ENCODE measurements around the gene CYB561D1.

Gene CYB561D1

GRCh38 chr1:109502364-109502851 is 8.5 kb downstream of the CYB561D1 start:
- H3F3A ChIP-seq (ENCODE audit: insufficient read depth, low read length), result no peaks in the 10 kb centered on the region
- H2AFZ ChIP-seq (ENCODE audit: low read length), result no peak overlapping the region
- TF ChIP-seq CTCF (IDR thresholded peaks at IDR 0.05; ENCODE audit: low read length), result no peak
- no peak for TF ChIP-seq EZH2 (optimal IDR thresholded peaks at IDR 0.05; ENCODE audit: low read depth, low read length)
- TF ChIP-seq EZH2phosphoT487 (IDR thresholded peaks at IDR 0.05; ENCODE audit: low read length), result no peak
- no peak overlapping the region for H3K4me2 ChIP-seq (ENCODE audit: low read depth, low read length)
- H4K20me1 ChIP-seq (ENCODE audit: insufficient read depth, low read length), result no peaks in the 10 kb centered on the region
- no peak overlapping the region for H3K27ac ChIP-seq (ENCODE audit: low read length)
- no peak overlapping the region for H3K9ac ChIP-seq (ENCODE audit: low read length)
- H3K36me3 ChIP-seq (replicated peaks; ENCODE audit: insufficient read depth, low read length), result no peaks in the 10 kb centered on the region
- H3K9me3 ChIP-seq (replicated peaks; ENCODE audit: insufficient read depth, low read length), result no peaks in the 10 kb centered on the region
- H3K4me3 ChIP-seq (ENCODE audit: low read length), result no peak overlapping the region
- no peaks in the 10 kb centered on the region for H3K27me3 ChIP-seq (replicated peaks; ENCODE audit: insufficient read depth, low read length)
- no peaks in the 10 kb centered on the region for H3K4me1 ChIP-seq (ENCODE audit: low read length)
- no peak for DNase-seq
- H3K9me2 ChIP-seq (replicated peaks; ENCODE audit: insufficient read depth, low read length), result no peaks in the 10 kb centered on the region
- H3K79me2 ChIP-seq (ENCODE audit: low read length), result no peaks in the 10 kb centered on the region

DNA sequence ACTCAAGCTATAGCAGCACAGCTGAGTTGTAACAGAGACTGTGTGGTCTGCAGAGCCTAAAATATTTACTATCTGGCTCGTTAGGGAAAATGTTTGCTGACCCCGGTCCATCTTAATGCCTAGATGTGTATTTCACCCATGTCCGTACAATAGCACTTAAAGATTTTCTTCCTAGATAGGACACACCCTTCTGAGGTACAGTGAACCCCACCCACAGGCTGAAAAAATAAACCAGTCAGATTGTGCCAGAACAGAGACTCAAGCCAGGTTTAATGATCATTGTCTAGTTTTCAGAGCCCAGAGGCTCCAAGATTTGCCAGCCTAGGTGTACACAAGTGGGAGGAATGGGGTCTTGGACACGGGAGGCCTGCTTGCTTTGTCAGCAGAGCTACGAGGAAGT is 10.0 kb downstream of the CYB561D1 start:
- no peak overlapping the region for H3K4me2 ChIP-seq (ENCODE audit: low read depth, low read length)
- no peaks in the 10 kb centered on the region for H3K79me2 ChIP-seq (ENCODE audit: low read length)
- H3K4me3 ChIP-seq (ENCODE audit: low read length), result no peak overlapping the region
- H3K36me3 ChIP-seq (replicated peaks; ENCODE audit: insufficient read depth, low read length), result no peaks in the 10 kb centered on the region
- no peak for TF ChIP-seq CTCF (IDR thresholded peaks at IDR 0.05; ENCODE audit: low read length)
- DNase-seq, result no peak
- H3K9me2 ChIP-seq (replicated peaks; ENCODE audit: insufficient read depth, low read length), result no peaks in the 10 kb centered on the region
- H3K27me3 ChIP-seq (replicated peaks; ENCODE audit: insufficient read depth, low read length), result no peaks in the 10 kb centered on the region
- no peak overlapping the region for H3K27ac ChIP-seq (ENCODE audit: low read length)
- no peaks in the 10 kb centered on the region for H3K4me1 ChIP-seq (ENCODE audit: low read length)
- no peak overlapping the region for H2AFZ ChIP-seq (ENCODE audit: low read length)
- no peaks in the 10 kb centered on the region for H4K20me1 ChIP-seq (ENCODE audit: insufficient read depth, low read length)
- no peak overlapping the region for H3K9ac ChIP-seq (ENCODE audit: low read length)
- H3F3A ChIP-seq (ENCODE audit: insufficient read depth, low read length), result no peaks in the 10 kb centered on the region
- H3K9me3 ChIP-seq (replicated peaks; ENCODE audit: insufficient read depth, low read length), result no peaks in the 10 kb centered on the region

DNA sequence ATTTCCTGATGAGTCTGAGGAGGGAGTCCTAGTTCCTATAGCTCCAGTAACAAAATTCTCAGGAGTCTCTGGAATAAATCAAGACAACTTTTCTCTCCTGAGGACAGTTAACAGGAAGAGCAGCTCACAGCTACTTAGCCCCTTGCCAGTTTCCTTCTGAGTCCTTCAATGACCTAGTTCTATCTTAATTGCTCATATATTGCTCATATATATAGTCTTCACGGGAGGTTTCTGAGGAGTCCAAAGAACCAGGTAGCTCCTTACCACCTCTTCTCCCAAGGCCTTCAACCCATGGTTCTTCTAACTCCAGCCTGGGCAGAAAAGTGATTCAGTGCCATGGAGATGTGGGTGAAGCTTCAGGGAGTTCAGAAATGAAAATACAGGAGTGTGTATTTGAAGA is 11.1 kb downstream of the CYB561D1 start:
- Histone ChIP-seq H3K9ac (ENCODE audit: low read length) (no peak overlapping the region), H3K9me2 (replicated peaks; ENCODE audit: insufficient read depth, low read length) (no peaks in the 10 kb centered on the region), H3K4me2 (ENCODE audit: low read depth, low read length) (no peak overlapping the region), H3F3A (ENCODE audit: insufficient read depth, low read length) (no peaks in the 10 kb centered on the region), H3K4me1 (ENCODE audit: low read length) (no peaks in the 10 kb centered on the region), H3K4me3 (ENCODE audit: low read length) (no peak overlapping the region), H3K9me3 (replicated peaks; ENCODE audit: insufficient read depth, low read length) (no peaks in the 10 kb centered on the region), H2AFZ (ENCODE audit: low read length) (no peak overlapping the region), H3K79me2 (ENCODE audit: low read length) (no peaks in the 10 kb centered on the region), H3K27me3 (replicated peaks; ENCODE audit: insufficient read depth, low read length) (no peaks in the 10 kb centered on the region), H3K36me3 (replicated peaks; ENCODE audit: insufficient read depth, low read length) (no peaks in the 10 kb centered on the region), H4K20me1 (ENCODE audit: insufficient read depth, low read length) (no peaks in the 10 kb centered on the region), H3K27ac (ENCODE audit: low read length) (no peak overlapping the region)
- DNase-seq, result no peak
- TF ChIP-seq EZH2 (optimal IDR thresholded peaks at IDR 0.05; ENCODE audit: low read depth, low read length), result no peak

GRCh38 chr1:109508001-109508872 is 14.3 kb downstream of the CYB561D1 start:
- H3K27ac ChIP-seq (ENCODE audit: low read length), result no peak overlapping the region
- H3K9me3 ChIP-seq (replicated peaks; ENCODE audit: insufficient read depth, low read length), result no peaks in the 10 kb centered on the region
- H2AFZ ChIP-seq (ENCODE audit: low read length), result no peak overlapping the region
- H3K27me3 ChIP-seq (replicated peaks; ENCODE audit: insufficient read depth, low read length), result no peaks in the 10 kb centered on the region
- H3K9ac ChIP-seq (ENCODE audit: low read length), result no peak overlapping the region
- no peaks in the 10 kb centered on the region for H3F3A ChIP-seq (ENCODE audit: insufficient read depth, low read length)
- TF ChIP-seq CTCF (IDR thresholded peaks at IDR 0.05; ENCODE audit: low read length), result no peak
- TF ChIP-seq EZH2phosphoT487 (IDR thresholded peaks at IDR 0.05; ENCODE audit: low read length), result no peak
- TF ChIP-seq EZH2 (optimal IDR thresholded peaks at IDR 0.05; ENCODE audit: low read depth, low read length), result no peak
- no peaks in the 10 kb centered on the region for H3K79me2 ChIP-seq (ENCODE audit: low read length)
- H3K4me3 ChIP-seq (ENCODE audit: low read length), result no peak overlapping the region
- H4K20me1 ChIP-seq (ENCODE audit: insufficient read depth, low read length), result no peaks in the 10 kb centered on the region
- DNase-seq, result no peak
- H3K4me2 ChIP-seq (ENCODE audit: low read depth, low read length), result no peak overlapping the region
- no peaks in the 10 kb centered on the region for H3K36me3 ChIP-seq (replicated peaks; ENCODE audit: insufficient read depth, low read length)
- H3K9me2 ChIP-seq (replicated peaks; ENCODE audit: insufficient read depth, low read length), result no peaks in the 10 kb centered on the region
- no peaks in the 10 kb centered on the region for H3K4me1 ChIP-seq (ENCODE audit: low read length)
